ENCODE measurements around the gene GET3.

The GET3 gene

DNA sequence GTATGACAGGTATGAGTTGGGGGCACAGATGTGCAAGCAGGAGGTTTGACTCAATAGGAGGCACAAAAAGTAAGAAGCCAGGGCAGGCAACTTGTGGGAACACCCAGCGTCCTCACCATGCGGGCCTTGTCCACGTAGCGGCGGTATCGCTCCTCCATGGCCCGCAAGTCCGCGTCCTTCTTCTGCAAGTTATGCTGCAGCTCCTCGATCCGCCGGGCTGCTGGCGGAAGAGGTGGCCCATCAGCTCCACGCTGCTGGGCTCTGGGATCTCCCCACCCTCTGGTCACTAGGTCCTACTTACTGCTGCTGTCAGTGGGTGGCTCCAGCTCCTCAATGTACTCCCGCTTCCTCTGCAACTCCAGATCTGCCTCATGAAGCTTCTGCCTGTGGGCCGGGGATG is 27.4 kb downstream of the GET3 start:
- Histone ChIP-seq H3K27me3 (ENCODE audit: control insufficient read depth, insufficient read depth, low read length, poor library complexity, severe bottlenecking) (no peaks in the 10 kb centered on the region), H3K4me1 (ENCODE audit: control insufficient read depth, insufficient read depth, low read length) (peaks cover 6% of the 10 kb centered on the region), H3K4me3 (ENCODE audit: insufficient read depth, low read depth, low read length) (no peak overlapping the region), H3K27ac (ENCODE audit: insufficient read depth, low read depth, low read length, poor library complexity, severe bottlenecking) (no peak overlapping the region), H3K9me3 (ENCODE audit: control insufficient read depth, low read length) (no peaks in the 10 kb centered on the region), H3K36me3 (ENCODE audit: control insufficient read depth, insufficient read depth, low read length) (no peaks in the 10 kb centered on the region)
- 96% methylated on average over 16 of the region's 16 CpGs for WGBS, 2 experiments

DNA sequence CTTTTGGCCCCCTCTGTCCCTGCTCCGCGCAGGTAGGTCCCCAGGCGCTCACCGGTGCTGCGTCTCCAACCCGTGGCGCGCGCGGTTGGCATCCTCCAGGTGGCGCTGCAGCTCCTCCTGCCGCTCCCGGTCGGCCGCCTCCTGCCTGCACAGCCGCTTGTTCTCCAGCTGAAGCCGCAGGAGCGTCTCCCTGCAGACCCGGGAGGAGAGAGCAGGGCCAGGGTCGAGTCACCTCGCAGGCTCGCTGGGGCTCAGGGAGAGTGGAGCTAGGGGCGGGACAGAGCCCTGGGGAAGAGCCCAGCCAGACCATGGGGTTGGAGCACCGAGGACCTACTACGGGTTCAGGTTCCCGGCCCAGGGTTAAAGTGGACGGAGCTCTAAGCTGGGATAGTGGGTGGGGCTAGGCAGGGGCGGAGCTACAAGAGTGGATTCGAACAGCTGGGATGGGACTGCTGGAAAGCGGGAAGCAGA is 28.8 kb downstream of the GET3 start:
- no peaks in the 10 kb centered on the region for H3K36me3 ChIP-seq (ENCODE audit: control insufficient read depth, insufficient read depth, low read length)
- peak overlapping the region; percentile 57 for H3K4me3 ChIP-seq (ENCODE audit: insufficient read depth, low read depth, low read length)

DNA sequence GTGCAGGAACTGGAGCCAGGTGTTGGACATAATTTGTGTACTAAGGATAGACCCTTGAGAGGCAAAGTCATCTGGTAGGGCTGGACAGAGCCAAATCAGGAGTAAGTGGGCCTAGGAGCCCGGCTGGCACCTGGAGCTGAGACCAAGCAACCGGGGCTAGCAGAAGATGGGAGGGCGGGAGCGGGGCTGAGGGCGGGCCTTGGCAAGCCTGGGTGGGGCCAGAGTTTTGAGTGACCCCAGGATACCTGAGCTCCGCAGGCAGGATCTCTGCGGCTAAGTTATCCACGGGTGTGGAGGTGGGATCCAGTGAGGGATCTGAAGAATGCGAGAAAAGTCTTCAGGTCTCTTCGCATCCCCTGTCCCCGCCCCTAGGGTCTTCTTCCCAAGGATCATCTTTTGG is 29.9 kb downstream of the GET3 start:
- H3K27ac ChIP-seq (ENCODE audit: insufficient read depth, low read depth, low read length, poor library complexity, severe bottlenecking): no peak overlapping the region
- peaks cover 6% of the 10 kb centered on the region for H3K4me1 ChIP-seq (ENCODE audit: control insufficient read depth, insufficient read depth, low read length)
- no peaks in the 10 kb centered on the region for H3K9me3 ChIP-seq (ENCODE audit: control insufficient read depth, low read length)
- WGBS, 2 experiments: 88 to 89% methylated on average over 11 of the region's 11 CpGs
- H3K4me3 ChIP-seq (ENCODE audit: insufficient read depth, low read depth, low read length): no peak overlapping the region
- H3K27me3 ChIP-seq (ENCODE audit: control insufficient read depth, insufficient read depth, low read length, poor library complexity, severe bottlenecking): peaks cover 6% of the 10 kb centered on the region
- no peaks in the 10 kb centered on the region for H3K36me3 ChIP-seq (ENCODE audit: control insufficient read depth, insufficient read depth, low read length)

More for the DNA sequence above, 28.8 kb downstream of the GET3 start:
- peaks cover 6% of the 10 kb centered on the region for H3K27me3 ChIP-seq (ENCODE audit: control insufficient read depth, insufficient read depth, low read length, poor library complexity, severe bottlenecking)
- no peaks in the 10 kb centered on the region for H3K9me3 ChIP-seq (ENCODE audit: control insufficient read depth, low read length)
- peak overlapping the region; percentile 73 for H3K27ac ChIP-seq (ENCODE audit: insufficient read depth, low read depth, low read length, poor library complexity, severe bottlenecking)
- 4 to 5% methylated on average over 30 of the region's 30 CpGs for WGBS, 2 experiments
- peaks cover 6% of the 10 kb centered on the region for H3K4me1 ChIP-seq (ENCODE audit: control insufficient read depth, insufficient read depth, low read length)

DNA sequence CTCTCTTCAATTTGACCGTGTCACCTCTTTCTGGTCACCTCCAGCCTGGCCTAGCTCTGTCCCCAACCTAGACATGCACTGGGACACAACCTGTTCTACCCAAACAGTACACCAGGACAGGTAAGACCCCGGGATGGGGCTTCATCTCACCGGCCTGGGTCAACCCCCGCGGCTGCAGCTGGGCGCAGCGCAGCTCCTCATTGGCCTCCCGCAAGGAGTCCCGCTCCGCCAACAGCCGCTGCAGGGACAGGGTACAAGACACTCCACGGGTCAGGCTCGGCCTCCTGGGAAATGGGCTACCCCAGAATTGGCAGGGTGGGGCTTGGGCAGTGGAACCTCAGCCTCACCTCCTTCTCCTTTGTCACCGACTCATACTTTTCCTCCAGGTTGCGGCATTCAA is 30.4 kb downstream of the GET3 start:
- Histone ChIP-seq H3K27me3 (ENCODE audit: control insufficient read depth, insufficient read depth, low read length, poor library complexity, severe bottlenecking) (peaks cover 6% of the 10 kb centered on the region), H3K4me1 (ENCODE audit: control insufficient read depth, insufficient read depth, low read length) (peaks cover 6% of the 10 kb centered on the region), H3K4me3 (ENCODE audit: insufficient read depth, low read depth, low read length) (no peak overlapping the region), H3K36me3 (ENCODE audit: control insufficient read depth, insufficient read depth, low read length) (no peaks in the 10 kb centered on the region), H3K9me3 (ENCODE audit: control insufficient read depth, low read length) (no peaks in the 10 kb centered on the region), H3K27ac (ENCODE audit: insufficient read depth, low read depth, low read length, poor library complexity, severe bottlenecking) (no peak overlapping the region)
- 94 to 95% methylated on average over 15 of the region's 15 CpGs for WGBS, 2 experiments

DNA sequence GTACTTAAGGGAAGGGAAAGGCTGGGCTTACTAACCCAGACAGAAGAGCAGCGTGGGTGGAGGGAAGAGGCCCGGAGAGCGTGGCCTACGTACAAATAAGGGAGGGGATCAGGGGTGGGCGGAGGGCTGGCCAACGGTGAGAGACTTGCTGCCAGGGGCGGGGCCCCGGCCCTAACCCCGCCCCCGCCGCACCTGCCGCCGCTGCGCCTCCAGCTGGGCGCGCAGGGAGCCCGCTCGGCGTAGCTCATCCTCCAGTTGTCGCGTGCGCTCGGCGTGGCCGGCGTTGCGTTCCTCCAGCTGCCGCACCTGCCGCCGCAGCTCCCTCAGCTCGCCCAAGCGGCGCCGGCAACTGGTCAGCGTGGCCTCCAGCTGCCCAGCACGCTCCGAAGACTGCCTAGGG is 32.4 kb downstream of the GET3 start:
- 5% methylated on average over 37 of the region's 37 CpGs for WGBS, 2 experiments
- peaks cover 6% of the 10 kb centered on the region for H3K4me1 ChIP-seq (ENCODE audit: control insufficient read depth, insufficient read depth, low read length)
- peak overlapping the region; percentile 1 for H3K4me3 ChIP-seq (ENCODE audit: insufficient read depth, low read depth, low read length)
- peaks cover 7% of the 10 kb centered on the region for H3K27me3 ChIP-seq (ENCODE audit: control insufficient read depth, insufficient read depth, low read length, poor library complexity, severe bottlenecking)
- H3K27ac ChIP-seq (ENCODE audit: insufficient read depth, low read depth, low read length, poor library complexity, severe bottlenecking): no peak overlapping the region
- no peaks in the 10 kb centered on the region for H3K9me3 ChIP-seq (ENCODE audit: control insufficient read depth, low read length)
- no peaks in the 10 kb centered on the region for H3K36me3 ChIP-seq (ENCODE audit: control insufficient read depth, insufficient read depth, low read length)

DNA sequence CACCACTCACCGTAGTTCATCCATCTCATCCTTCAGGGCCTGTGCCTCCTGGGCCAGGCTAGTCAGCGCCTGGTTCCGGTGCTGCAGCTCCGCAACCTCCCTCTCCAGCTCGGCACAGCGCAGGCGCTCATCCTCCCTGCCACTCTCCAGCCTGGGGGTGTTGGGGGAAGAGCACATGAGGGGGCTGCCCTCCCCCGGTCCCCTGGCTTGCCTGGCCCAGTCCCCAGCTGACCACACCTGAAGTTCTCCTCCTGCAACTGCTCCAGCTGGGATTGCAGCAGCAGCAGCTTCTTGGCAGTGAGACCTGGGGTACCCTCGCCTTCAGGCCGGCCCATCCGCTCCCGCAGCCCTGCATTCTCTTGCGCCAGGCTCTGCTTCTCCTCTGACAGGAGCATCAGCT is 33.6 kb downstream of the GET3 start:
- H3K36me3 ChIP-seq (ENCODE audit: control insufficient read depth, insufficient read depth, low read length): no peaks in the 10 kb centered on the region
- peaks cover 10% of the 10 kb centered on the region for H3K4me1 ChIP-seq (ENCODE audit: control insufficient read depth, insufficient read depth, low read length)
- WGBS, 2 experiments: 97% methylated on average over 13 of the region's 13 CpGs
- H3K27ac ChIP-seq (ENCODE audit: insufficient read depth, low read depth, low read length, poor library complexity, severe bottlenecking): no peak overlapping the region
- H3K9me3 ChIP-seq (ENCODE audit: control insufficient read depth, low read length): no peaks in the 10 kb centered on the region
- no peak overlapping the region for H3K4me3 ChIP-seq (ENCODE audit: insufficient read depth, low read depth, low read length)
- H3K27me3 ChIP-seq (ENCODE audit: control insufficient read depth, insufficient read depth, low read length, poor library complexity, severe bottlenecking): peaks cover 13% of the 10 kb centered on the region

DNA sequence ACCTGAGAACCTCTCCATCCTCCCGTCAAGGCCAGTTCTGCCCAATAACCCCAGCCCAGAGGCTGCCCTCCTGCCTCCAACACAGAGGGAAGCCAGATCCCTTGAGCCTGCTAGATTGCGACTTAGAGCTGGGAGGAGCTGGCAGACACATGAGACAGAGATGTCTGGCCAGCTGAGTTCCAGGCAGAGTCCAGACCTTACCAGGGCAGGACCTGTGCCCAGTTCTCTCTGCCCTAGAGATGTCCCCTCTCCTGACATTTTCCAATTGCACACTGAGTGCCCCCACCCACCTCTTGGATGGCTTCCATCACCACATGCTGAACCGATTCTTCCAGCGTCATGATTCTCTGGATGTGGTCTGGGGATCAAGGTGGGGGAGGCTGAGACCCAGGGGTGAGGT is 35.0 kb downstream of the GET3 start:
- Histone ChIP-seq H3K36me3 (ENCODE audit: control insufficient read depth, insufficient read depth, low read length) (no peaks in the 10 kb centered on the region), H3K4me3 (ENCODE audit: insufficient read depth, low read depth, low read length) (no peak overlapping the region), H3K27me3 (ENCODE audit: control insufficient read depth, insufficient read depth, low read length, poor library complexity, severe bottlenecking) (peaks cover 13% of the 10 kb centered on the region), H3K4me1 (ENCODE audit: control insufficient read depth, insufficient read depth, low read length) (peaks cover 10% of the 10 kb centered on the region), H3K9me3 (ENCODE audit: control insufficient read depth, low read length) (no peaks in the 10 kb centered on the region), H3K27ac (ENCODE audit: insufficient read depth, low read depth, low read length, poor library complexity, severe bottlenecking) (no peak overlapping the region)
- 82 to 87% methylated on average over 4 of the region's 4 CpGs for whole genome bisulfite sequencing, 2 experiments

DNA sequence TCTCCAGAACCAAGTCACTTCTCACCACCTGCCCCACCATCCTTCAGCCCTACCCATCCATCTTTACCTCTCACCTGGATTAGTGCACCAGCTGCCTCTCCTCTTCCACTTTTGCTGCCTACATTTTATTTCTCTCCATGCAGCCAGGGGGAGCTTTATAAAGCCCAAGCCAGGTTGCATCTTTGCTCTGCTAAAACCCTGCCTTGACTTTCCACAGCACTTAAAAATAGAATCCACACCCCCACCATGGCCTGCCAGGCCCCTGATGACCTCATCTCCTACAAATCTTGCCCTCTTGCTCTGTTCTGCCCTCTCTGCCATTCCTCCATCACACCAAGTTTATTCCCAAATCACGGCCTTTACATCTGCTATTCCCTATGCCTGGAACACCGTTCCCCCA is 36.3 kb downstream of the GET3 start:
- Histone ChIP-seq H3K9me3 (ENCODE audit: control insufficient read depth, low read length) (no peaks in the 10 kb centered on the region), H3K27ac (ENCODE audit: insufficient read depth, low read depth, low read length, poor library complexity, severe bottlenecking) (no peak overlapping the region), H3K4me1 (ENCODE audit: control insufficient read depth, insufficient read depth, low read length) (peaks cover 13% of the 10 kb centered on the region), H3K36me3 (ENCODE audit: control insufficient read depth, insufficient read depth, low read length) (no peaks in the 10 kb centered on the region), H3K27me3 (ENCODE audit: control insufficient read depth, insufficient read depth, low read length, poor library complexity, severe bottlenecking) (peaks cover 14% of the 10 kb centered on the region), H3K4me3 (ENCODE audit: insufficient read depth, low read depth, low read length) (no peak overlapping the region)
- WGBS, 2 experiments: 92 to 95% methylated on average over 2 of the region's 2 CpGs

DNA sequence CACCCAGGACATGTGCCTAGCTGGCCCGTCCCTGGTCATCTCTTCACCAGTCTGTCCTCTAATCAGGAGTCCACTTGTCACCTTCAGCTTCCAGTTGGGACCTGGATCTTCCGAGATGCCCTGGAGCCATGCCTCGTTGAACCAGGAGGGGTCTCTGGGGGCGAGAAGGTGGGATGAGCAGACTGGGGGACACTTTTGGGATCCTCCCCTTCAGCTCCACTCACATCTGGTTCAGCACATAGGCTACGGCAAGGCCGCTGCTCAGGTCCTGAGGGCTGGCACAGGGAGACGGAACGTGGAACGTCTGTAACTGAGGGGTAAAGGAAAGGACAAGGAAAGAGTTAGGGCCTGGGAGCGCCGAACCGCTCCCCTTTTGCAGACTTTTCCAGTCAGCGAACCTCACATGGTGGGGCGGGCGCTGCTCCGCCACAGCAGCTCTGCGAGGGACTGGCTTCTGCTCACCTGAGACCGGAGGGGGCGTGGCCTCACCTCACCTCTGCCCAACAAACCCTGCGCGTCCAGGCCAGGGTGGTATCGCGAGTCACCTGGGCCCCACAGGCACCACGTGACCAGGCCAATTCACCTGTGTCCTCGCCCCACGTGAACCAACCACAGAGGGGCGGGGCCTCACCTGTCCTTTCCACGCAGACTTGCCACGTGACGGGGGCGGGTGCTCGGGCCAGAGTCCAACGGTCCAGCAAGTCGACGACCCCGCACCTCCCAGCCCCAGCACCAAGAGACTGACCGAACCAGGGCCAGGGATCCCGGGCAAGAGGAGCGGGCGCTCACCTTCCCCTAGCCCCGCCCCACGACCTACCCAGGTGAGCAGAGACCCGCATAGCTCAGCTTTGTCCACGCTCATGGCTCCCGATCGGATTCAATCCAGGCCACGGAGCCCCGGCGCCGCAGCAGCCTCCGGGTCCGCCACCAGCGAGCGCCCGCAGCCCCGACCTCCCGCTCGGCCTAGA is 37.6 kb downstream of the GET3 start, which contains the start of gene HOOK2:
HOOK2 (minus strand) TSS at position 965 of the 968 bp plus-strand sequence; CDS start at position 862, 103 bp downstream.
- Histone ChIP-seq H3K4me3 (ENCODE audit: insufficient read depth, low read depth, low read length) (peak within 1 kb of the TSS; percentile 67), H3K27ac (ENCODE audit: insufficient read depth, low read depth, low read length, poor library complexity, severe bottlenecking) (no peak within 1 kb of the TSS), H3K27me3 (ENCODE audit: control insufficient read depth, insufficient read depth, low read length, poor library complexity, severe bottlenecking) (peaks cover 16% of the 10 kb centered on the region), H3K36me3 (ENCODE audit: control insufficient read depth, insufficient read depth, low read length) (no peaks in the 10 kb centered on the region), H3K9me3 (ENCODE audit: control insufficient read depth, low read length) (no peaks in the 10 kb centered on the region), H3K4me1 (ENCODE audit: control insufficient read depth, insufficient read depth, low read length) (peaks cover 18% of the 10 kb centered on the region)
- 19 to 22% methylated on average over 58 of the region's 58 CpGs for WGBS, 2 experiments

DNA sequence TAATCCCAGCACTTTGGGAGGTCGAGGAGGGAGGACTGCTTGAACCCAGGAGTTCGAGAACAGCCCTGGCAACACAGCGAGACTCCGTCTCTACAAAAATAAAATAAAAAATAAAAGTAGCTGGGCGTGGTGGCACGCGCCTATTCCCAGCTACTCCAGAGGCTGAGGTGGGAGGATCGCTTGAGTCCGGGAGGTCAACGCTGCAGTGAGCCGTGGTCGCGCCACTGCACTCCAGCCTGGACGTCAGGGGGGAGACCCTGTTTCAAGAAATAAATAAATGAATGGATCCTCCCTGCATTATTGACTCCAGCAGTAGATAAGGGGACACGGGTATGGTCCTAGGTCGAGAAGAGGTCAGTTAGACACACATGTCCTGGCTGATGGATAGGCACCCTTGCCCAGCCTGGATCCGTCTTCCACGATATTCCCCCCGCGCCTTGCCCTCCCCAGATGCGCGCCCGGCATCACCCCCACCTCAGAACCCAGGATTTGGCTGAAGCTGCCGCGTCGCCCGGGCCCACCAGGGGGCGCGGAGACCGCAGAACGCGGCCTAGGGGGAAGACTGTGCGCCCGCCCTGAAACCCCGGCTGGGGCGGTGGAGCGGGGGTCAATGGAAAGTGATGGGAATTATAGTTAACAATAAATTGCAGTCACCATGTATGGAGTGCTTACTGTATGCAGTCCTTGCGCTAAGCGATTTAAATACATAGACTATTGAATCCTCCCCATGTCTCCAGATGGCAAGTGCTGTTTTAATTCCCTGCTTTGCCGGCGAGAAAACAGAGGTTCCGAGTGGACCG is 40.1 kb downstream of the GET3 start:
- Histone ChIP-seq H3K27me3 (ENCODE audit: control insufficient read depth, insufficient read depth, low read length, poor library complexity, severe bottlenecking) (peaks cover 11% of the 10 kb centered on the region), H3K36me3 (ENCODE audit: control insufficient read depth, insufficient read depth, low read length) (no peaks in the 10 kb centered on the region), H3K9me3 (ENCODE audit: control insufficient read depth, low read length) (no peaks in the 10 kb centered on the region), H3K4me3 (ENCODE audit: insufficient read depth, low read depth, low read length) (peak overlapping the region; percentile 48), H3K4me1 (ENCODE audit: control insufficient read depth, insufficient read depth, low read length) (peaks cover 18% of the 10 kb centered on the region), H3K27ac (ENCODE audit: insufficient read depth, low read depth, low read length, poor library complexity, severe bottlenecking) (no peak overlapping the region)
- WGBS, 2 experiments: 14 to 17% methylated on average over 42 to 43 of the region's 43 CpGs
